NCI-H128 (cell line): ENCODE results near the gene TNFRSF1B.
A peak's percentile ranks its signal among the peaks of the same experiment; 100 is the strongest.

Experiments
- DNase-seq: peaks from one replicate; lab custom pipeline; 2025; ENCODE audit not compliant: unreplicated experiment; lab: John Stamatoyannopoulos, UW

The TNFRSF1B gene

DNA sequence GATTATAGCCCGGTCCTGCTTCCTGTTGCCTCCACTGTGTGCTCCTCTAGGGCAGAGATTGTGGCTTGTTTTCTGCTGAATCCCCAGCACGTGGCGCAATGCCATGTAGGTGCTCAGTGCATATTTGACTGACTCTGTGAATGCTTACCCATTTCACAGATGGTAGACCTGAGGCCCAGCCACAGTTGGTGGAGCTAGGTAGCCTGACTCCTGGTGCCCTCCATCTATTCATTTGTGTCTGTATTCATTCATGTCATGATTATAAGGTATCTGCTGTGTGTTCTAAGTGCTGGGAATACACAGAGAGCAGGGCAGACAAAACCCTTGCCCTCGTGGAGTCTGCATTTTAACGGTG, 22.5 kb downstream of the TNFRSF1B start:
- DNase-seq = no peak

DNA sequence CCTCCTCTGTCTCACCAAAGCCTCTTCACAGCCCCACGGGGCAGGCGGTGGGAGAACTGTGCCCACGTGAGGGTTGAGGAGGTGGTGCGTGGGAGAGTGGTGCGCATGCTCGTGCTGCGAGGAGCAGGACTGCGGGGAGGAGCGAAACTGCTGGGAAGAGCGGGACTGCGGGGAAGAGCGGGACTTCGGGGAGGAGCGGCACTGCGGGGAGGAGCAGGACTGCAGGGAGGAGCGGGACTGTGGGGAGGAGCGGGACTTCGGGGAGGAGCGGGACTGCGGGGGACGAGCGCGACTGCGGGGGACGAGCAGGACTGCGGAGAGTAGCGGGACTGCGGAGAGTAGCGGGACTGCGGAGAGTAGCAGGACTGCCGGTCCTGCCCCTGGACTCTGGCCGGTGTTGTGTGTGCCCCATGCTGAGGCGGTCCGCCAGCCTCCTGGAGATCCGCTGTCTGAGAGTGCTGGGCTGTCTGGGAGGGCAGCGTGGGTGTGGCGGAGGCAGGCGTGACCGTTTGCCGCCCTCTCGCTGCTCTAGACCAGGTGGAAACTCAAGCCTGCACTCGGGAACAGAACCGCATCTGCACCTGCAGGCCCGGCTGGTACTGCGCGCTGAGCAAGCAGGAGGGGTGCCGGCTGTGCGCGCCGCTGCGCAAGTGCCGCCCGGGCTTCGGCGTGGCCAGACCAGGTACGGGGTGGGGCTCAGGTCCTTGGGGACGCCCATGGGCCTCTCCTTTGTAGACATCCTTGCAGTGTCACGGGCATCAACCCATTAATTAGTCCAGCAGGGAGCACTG, 24.6 kb downstream of the TNFRSF1B start:
- no peak for DNase-seq

DNA sequence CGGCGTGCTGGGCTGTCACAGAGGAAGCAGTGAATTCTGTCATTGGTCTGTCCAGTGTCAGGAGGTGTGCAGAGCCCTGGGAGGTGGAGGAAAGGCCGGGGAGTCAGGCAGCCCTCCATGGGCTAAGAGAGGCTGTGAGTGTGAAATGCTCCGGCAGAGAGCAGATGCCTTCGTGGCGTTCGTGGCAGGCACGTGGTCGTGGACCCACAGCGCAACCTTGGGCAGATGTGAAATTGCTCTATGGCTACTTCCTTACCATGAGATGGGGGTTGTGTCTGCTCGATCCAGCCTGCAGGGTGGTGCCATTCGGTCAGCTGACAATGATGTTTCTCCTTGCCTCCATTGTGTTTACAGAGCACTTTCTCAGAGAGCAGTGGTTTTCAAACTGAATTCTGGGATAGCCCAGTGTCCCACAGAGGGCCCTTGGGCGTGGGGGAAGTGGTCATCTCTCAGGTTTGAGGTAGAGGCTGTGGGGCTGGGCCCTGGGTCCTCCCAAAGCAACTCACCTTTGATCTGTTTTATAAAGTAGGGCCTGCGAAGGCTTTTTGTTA, 27.9 kb downstream of the TNFRSF1B start:
- no peak for DNase-seq

DNA sequence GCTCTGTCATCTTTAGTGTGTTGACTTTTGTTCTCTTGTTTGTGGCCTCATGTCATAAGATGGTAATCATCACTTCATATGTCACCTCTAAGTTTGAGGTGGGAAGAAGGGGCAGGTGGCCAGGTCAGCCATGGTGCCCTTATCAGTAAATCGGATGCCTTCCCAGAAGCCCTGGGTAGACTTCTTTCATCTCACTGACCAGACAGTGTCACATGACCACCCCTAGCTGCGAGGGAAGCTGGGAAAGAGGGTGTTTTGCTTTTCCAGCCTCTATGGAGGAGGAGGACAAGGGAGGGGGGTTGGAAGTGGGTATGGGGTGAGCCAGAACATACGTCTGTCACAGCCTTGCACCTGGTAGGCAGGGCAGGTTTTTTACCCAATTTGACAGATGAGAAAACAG, 28.6 kb downstream of the TNFRSF1B start:
- no peak for DNase-seq

DNA sequence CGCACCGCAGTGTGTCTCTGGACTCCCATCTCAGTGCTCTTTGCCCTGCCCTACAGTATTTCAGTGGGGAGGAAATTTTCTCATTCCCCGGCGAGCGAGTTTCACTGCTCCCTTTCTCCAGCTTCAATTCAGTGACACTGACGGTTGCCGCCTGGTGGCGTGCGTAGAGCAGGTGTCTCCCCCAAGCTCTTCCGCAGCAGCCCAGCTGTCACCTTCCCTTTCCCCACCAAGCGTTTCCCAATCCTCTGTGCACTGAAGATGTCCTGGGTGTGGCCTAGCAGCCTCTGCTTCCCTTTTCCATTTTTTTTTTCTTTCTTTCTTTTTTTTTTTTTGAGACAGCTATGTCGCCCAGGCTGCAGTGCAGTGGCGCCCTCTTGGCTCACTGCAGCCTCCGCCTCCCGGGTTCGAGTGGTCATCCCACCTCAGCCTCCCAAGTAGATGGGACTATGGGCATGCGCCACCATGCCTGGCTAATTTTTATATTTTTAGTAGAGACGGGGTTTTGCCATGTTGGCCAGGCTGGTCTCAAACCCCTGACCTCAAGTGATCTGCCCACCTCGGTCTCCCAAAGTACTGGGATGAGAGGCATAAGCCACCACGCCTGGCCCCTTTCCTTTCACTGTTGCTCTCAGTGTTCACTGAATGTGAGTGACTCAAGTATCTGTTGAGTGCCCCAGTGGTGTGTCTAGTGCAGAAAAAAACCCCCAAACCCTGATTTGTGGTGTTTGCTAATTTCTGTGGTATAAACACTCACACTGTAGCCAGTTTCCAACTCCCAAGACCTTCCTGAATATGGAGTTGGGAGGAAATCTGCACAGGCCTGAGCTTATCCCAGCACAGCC, 30.1 kb downstream of the TNFRSF1B start:
- no peak for DNase-seq

DNA sequence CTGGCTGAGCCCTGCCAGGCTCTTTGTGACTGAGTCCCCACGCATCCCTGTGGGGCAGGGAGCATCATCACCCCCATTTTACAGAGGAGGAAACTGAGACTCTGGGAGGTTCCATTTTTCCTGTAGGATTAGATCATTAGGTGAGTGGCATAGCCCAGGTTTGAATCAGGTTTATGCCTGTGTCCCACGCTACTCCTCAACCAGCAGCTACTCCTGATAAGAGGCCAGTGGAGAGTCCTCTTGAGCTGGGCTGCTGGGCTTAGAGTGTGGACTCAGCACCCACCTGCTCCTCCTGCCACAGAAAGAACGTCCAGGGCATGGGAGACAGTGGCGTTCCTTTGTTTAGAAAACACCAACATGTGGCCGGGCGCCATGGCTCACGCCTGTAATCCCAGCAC, 30.7 kb downstream of the TNFRSF1B start:
- DNase-seq = no peak

DNA sequence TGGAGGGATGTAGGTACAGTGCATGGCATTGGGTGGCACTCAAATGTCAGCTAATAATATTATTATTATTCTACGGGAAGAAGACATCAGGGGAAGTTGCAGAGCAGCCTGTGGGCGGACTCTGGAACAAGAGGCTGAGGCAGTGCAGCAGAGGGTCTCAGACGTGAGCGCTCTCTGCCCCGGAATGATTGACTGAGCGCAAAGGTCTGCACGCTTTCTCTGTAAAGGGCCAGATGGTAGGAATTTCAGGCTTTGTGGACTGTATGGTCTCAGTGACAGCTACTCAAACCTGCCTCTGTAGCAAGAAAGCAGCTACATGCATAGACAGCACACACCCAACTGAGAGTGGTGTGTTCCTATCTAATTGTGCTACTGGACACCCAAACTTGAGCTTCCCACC, 33.4 kb downstream of the TNFRSF1B start:
- no peak for DNase-seq

DNA sequence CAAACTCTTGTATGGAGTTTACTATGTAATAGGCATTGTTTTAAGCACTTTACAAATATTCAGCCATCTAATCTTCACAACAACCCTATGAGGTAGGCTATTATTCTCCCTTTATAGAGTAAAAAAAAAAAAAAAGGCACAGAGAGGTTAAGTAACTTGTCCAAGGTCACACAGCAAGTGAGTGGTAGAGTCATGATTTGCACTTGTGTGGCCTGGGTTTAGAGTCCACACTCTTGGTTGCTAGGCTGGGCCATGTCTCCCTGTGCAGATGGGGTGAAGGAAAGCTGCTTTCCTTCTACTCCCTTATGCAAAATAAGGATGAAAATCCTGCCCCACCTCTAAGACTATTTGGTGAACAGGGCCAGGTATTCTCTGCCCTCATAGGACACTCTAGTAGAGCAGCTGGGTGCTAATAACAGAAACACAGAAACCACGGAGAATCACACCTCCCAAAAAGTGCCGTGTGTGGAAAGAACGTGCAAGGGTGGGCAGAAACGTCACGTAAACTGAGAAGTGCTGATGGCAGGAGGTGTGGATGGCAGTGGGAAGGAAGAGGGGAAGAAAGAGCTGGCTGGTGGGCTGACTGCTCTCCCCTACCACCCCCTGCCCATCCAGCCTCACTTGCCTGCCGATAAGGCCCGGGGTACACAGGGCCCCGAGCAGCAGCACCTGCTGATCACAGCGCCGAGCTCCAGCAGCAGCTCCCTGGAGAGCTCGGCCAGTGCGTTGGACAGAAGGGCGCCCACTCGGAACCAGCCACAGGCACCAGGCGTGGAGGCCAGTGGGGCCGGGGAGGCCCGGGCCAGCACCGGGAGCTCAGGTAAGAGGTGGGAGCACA, 34.8 kb downstream of the TNFRSF1B start:
- DNase-seq = no peak

DNA sequence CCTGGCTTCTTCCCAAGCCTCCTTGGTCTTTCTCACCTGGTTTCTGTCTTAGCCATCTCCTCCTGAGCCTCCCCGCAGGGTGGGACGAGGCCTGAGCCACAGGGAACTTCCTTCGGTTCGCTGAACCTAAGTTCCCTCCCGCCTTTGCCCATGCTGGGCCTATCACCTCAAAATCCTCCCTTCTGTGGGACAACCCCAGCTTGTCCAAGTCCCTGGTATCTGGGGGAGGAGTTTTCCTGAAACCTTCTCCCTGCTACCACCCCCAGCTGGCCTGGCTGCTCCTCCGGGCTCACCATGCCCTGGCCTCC, 35.4 kb downstream of the TNFRSF1B start:
- no peak for DNase-seq

DNA sequence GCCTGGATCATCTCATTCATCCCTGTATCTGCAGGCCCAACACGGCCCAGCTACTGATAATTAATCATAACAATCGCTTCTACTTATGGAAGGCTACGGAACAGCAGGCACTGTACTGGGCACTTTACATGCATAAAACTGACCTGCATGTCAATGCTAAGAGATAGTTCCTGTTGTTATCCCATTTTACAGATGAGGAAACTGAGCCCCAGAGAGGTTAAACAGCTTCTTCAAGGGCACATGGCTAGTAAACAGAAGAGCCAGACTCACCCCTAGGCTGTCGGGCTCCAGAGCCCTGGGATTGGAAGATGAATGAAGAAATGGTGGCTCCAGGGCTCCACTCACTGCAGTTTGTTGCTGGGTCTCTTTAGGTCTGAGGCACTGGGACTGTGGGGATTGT, 35.8 kb downstream of the TNFRSF1B start:
- DNase-seq = no peak

DNA sequence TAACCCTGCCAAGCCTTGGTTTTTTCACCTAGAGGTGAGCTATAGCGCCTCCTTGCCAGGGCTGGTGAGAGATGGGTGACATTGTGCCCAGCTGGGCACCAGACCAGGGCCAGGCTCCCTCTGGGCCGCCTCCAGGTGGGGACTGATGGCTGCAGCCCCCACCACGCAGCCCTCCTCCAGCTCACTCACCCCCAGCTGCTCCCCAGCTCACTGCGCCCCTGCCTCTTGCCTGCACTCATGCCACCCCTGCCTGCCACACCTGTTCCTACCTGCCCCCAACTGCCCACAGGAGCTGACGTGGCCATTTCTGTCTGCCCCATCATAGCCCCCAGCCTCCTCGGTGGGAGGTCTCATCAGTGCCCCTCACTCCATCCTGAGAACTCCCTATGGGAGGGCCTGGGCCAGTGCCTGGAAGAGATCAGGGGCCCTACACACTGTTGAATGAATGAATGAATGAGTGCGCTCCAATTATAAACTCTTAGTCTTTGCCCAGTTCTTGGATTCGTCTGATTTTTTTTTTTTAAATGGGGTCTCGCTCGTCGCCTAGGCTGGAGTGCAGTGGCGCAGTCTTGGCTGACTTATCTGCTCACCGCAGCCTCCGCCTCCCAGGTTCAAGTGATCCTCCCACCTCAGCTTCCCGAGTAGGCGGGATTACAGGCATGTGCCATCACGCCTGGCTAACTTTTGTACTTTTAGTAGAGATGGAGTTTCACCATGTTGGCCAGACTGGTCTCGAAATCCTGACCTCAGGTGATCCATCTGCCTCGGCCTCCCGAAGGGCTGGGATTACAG, 36.6 kb downstream of the TNFRSF1B start:
- DNase-seq = no peak

DNA sequence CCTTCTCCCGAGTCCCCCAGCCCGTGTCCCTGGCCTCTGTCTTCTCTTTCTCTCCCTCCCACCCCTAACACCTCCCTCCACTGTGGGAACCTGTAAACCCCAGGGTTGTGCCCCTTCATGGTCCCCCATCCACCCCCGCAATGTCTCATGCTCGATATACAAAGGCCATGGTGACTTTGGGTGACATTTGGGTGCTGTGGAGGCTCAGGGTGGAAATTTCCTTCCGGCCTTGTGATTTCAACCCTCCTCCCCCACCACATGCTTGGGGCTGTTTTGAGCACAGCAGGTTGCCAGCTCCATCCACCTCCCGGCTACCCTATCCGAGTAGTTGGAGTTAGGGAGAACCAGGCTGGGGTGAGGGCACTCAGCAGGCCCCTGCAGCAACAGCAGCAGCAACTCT, 37.3 kb downstream of the TNFRSF1B start:
- DNase-seq = no peak

DNA sequence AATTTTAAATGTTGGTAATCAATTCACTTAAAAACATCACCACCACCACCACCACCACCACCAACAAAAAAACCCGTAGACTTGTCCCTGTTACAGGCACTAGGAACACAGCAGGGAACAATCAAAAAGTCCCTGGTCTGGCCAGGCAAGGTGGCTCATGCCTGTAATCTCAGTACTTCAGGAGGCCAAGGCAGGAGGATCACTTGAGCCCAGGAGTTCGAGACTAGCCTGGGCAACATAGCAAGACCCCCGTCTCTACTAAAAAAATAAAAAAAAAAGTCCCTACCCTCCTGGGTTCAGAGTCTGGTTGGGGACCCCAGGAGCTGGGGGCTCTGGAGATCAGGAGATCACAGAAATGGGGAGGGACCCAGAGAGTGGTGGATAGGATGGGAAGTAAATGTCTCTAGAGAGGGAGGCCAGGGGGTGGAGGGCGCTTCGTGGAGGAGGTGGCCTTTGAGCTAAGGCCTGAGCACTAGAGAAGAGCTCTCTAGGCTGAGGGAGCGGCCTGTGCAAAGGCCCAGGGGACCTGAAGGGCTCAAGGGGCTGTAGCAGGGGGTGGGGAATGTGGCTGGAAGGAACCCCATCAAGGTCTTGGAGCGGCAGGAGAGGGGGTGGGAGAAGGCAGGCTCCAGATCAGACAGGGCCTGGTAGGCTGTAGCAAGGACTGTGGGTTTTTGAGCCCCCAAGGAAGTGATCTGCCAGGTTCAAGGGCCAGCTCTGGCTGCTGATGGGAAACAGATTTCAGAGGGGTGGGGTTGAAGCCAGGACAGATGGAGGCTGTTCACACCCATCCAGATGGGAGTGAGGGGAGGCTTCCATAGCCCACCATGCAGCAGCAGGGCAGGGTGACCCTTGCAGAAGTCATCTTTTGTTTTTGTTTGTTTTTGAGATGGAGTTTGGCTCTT, 38.2 kb downstream of the TNFRSF1B start:
- no peak for DNase-seq

DNA sequence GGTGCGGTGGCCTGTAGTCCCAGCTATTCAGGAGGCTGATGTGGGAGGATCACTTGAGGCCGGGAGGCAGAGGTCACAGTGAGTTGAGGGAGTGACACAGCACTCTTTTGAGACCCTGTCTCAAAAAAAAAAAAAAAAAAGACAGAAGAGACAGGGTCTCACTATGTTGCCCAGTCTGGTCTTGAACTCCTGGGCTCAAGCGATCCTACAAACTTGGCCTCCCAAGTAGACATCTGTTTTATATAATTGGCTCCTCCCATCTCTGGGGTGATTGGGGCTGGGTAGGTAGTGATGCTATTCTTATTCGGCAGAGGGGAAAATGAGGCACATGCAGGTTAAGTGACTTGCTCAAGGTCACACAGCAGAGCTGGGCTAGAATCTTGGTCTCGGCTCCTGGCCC, 39.4 kb downstream of the TNFRSF1B start:
- no peak for DNase-seq

DNA sequence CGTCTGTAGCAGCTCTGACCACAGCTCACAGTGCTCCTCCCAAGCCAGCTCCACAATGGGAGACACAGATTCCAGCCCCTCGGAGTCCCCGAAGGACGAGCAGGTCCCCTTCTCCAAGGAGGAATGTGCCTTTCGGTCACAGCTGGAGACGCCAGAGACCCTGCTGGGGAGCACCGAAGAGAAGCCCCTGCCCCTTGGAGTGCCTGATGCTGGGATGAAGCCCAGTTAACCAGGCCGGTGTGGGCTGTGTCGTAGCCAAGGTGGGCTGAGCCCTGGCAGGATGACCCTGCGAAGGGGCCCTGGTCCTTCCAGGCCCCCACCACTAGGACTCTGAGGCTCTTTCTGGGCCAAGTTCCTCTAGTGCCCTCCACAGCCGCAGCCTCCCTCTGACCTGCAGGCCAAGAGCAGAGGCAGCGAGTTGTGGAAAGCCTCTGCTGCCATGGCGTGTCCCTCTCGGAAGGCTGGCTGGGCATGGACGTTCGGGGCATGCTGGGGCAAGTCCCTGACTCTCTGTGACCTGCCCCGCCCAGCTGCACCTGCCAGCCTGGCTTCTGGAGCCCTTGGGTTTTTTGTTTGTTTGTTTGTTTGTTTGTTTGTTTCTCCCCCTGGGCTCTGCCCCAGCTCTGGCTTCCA, 40.1 kb downstream of the TNFRSF1B start:
- DNase-seq = no peak

DNA sequence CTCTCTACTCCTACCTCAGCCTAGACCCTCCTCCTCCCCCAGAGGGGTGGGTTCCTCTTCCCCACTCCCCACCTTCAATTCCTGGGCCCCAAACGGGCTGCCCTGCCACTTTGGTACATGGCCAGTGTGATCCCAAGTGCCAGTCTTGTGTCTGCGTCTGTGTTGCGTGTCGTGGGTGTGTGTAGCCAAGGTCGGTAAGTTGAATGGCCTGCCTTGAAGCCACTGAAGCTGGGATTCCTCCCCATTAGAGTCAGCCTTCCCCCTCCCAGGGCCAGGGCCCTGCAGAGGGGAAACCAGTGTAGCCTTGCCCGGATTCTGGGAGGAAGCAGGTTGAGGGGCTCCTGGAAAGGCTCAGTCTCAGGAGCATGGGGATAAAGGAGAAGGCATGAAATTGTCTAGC, 41.5 kb downstream of the TNFRSF1B start:
- no peak for DNase-seq

DNA sequence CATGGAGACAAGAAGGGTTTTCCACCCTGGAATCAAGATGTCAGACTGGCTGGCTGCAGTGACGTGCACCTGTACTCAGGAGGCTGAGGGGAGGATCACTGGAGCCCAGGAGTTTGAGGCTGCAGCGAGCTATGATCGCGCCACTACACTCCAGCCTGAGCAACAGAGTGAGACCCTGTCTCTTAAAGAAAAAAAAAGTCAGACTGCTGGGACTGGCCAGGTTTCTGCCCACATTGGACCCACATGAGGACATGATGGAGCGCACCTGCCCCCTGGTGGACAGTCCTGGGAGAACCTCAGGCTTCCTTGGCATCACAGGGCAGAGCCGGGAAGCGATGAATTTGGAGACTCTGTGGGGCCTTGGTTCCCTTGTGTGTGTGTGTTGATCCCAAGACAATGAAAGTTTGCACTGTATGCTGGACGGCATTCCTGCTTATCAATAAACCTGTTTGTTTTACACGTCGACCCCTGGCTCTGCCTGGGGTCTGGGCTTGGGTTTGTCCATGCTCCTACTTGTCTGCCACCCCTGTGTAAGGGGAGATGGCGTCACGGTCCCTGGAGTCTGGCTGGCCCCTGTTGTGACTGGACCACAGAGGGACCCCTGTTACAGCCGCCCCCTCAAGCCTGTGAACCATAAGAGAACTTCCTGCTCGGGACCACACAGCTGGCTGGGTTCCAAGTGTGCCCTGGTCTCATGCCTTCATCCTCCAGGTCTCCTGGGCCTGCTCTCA, 42.1 kb downstream of the TNFRSF1B start:
- DNase-seq = peak; percentile 64

DNA sequence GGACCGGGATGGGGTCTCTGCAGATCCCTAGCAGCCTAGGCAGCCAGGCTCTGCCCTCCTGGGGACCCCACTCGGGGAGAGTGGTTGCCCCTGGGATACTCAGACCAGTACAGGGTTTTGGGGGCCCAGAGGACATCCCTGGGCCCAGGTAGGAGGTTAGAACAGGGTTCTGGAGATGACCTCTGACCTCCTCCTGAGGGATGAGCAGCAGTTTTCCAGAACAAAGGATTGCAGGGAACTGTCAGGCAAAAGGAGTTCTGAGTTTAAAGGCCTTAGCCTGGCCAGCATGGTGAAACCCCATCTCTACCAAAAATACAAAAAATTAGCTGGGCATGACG, 42.7 kb downstream of the TNFRSF1B start:
- DNase-seq = no peak
